Renal pelvis (tissue), 4 donors: ENCODE data around the gene MRPL14. TPM values are rescaled to one million over a fixed set of nuclear protein-coding genes. Genes with fewer than 3 reads are reported as not detected.
"Not testable (repeated sequence)": the region's sequence is repeated elsewhere in the genome, so short reads cannot be mapped to it uniquely, and the experiment has no call there.

Experiments
- DNase-seq: peaks from one replicate; pipeline ENCODE4 v3.0.0-alpha.2; 2013
- polyA plus RNA-seq, 3 donors: library from polyadenylated mRNA; unstranded; fragments of 120-200 nt; gene quantifications; one replicate each; pipeline ENCODE4 v1.2.1, GENCODE V29; 2013; ENCODE audit not compliant: insufficient read length in 3 of 3

Gene MRPL14
- polyA plus RNA-seq, 3 donors: 43.3 to 57.6 (median 54.9) TPM

DNA sequence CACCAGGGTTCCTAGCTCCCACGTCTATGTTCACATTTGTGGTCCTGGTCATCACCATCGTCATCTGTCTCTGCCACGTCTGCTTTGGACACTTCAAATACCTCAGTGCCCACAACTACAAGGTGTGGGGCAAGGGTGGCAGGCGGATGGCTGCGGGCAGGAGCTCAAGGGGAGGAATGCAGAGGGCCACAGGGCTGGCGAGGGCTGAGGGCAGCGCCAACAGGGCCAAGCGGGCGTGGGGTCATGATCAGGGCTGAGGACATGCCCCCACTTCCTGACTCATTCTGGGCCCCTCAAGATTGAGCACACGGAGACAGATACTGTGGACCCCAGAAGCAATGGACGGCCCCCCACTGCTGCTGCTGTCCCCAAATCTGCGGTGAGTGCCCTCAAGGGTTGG is 26.8 kb upstream of the MRPL14 start:
- no peak for DNase-seq

DNA sequence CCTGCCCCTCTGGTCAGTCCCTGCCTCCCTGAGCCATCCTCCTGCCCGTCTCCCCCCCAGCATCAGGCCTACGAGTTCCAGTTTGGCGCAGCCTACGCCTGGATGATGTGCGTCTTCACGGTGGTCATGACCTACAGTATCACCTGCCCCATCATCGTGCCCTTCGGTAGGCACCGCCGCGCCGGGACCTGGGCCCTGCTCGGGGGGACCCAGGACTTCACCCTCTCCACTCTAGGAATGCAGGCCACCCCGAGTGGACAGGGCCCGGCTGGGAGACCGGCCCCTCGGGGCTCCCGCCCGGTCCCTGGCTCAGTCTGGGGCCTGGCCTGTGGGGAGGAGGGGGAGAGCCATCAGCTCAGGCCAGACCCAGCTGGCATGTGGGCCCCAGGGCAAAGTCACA is 25.3 kb upstream of the MRPL14 start:
- DNase-seq: no peak

DNA sequence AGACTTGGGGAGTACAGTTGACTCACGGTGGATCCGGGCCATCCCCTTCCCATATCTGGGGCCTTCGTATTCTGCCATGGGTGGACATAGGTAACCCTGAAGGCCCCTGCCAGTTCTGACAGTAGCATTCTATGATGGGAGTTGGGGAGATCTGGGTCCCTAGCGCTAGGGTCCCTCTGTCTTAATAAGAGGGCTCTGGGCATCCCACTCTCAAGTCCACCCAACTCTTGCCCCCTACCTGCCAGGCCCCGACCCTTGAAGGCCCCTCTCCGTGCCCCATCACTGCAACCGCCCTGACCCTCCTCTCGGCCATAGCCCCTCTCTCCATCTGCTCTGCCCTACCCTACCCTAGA is 24.8 kb upstream of the MRPL14 start:
- no peak for DNase-seq

DNA sequence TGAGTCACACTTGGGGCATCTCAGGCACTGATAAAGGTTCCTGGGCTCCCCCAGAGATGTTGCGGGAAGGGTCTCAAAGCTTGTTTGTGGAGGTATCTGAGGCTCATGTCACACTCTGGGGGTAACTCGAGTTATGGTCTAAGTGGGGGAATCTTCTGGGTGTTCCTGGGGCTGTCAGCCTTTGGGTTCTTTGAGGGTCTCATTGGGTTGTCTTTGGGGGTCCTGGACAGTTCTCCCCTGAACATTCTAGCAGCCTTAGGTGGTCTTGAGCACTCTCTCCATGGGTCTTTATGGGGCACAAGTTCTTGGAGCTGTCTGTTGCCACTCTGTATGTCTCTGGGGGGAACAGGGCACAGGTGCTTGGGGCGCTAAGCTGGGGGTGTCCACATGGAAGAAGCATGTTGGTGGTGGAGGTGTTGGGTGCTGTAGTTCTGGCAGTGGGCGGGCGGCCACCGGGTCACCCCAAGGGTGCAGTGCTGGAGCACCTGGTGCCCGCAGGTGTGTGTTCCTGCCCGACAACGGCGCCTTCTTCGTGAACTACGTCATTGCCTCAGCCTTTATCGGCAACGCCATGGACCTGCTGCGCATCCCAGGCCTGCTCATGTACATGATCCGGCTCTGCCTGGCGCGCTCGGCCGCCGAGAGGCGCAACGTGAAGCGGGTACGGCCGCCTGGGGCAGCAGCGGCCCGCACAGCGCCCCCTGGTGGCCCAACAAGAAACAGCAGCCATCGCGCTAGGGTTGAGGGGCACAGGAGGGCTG is 24.3 kb upstream of the MRPL14 start:
- peak; percentile 41 for DNase-seq

DNA sequence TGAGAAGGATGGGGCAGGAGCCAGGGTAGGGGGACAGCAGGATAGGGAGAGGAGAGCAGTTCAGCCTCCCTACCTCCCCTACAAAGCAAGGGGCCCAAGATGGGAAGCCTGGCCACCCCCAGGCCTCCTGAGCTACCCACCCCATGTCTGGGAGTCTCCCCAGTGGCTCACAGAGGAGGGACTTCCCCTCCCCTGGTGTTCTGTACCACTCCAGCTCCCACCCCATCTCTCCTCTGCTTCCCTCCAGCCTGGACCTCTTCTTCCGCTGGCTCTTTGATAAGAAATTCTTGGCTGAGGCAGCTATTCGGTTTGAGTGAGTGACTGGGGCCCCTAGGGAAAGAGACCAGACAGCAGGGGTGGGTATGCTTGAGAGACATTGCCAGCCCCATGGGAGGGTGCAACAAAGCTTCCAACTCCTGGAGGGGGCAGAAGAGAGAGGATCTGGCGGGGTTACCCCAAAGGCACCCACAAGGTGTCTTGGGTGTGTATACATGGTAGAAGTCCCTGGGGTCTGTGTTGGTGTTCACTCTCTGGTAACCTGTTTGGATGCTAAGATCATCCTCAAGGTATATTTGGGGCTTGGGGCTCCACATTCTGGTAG is 23.2 kb upstream of the MRPL14 start:
- no peak for DNase-seq

DNA sequence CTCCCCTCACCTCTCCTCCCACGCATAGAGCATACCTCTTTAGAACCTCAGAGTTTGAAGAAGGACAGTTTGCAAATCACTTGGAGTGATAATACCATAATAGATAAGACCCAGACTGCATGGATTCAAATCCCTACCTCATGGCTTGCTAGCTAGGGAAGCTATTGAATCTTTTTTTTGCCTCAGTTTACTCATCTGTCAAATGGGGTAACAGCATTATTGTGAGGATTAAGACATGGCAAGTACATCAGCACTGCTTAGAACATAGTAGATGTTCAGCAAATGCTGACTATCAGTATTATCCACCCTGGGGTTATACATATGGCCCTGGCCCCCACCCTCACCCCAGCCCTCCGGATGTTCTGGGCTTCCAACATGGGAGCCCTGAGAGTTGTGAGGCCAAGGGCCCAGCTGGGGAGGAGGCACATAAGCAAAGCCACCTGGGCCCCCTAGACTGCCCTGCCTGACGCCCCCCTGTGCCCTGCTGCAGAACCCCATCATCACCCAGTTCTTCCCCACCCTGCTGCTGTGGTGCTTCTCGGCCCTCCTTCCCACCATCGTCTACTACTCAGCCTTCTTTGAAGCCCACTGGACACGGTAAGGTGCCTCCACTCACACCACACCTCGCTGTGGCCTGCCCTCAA is 22.2 kb upstream of the MRPL14 start:
- no peak for DNase-seq

DNA sequence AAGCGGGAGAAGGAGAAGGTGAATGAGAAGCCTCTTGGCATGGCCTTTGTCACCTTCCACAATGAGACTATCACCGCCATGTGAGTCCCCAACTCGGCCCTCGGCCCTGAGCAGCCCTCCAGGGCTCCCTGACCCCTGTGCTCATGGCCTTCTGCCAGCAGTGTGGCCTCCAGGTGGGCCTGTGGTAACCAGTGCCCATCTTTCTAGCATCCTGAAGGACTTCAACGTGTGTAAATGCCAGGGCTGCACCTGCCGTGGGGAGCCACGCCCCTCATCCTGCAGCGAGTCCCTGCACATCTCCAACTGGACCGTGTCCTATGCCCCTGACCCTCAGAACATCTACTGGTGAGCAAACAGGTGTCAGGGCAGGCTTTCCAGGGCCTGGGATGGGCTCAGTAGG is 21.1 kb upstream of the MRPL14 start:
- DNase-seq: no peak

DNA sequence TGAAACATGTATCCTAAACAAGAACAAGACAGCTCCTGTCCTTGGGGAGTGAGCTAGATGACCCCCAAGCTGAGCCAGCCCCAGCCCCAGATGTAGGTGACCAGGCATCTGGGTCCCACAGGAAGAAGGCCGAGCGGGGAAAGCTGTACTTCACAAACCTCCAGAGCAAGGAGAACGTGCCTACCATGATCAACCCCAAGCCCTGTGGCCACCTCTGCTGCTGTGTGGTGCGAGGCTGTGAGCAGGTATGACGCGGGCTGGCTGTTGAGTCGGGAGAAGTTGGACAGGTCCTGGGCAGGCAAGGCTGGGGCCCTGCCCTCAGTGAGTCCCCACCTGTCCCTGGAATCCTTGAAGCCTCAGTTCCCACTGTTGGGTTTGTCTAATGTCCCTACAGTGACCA is 20.0 kb upstream of the MRPL14 start:
- DNase-seq: no peak

DNA sequence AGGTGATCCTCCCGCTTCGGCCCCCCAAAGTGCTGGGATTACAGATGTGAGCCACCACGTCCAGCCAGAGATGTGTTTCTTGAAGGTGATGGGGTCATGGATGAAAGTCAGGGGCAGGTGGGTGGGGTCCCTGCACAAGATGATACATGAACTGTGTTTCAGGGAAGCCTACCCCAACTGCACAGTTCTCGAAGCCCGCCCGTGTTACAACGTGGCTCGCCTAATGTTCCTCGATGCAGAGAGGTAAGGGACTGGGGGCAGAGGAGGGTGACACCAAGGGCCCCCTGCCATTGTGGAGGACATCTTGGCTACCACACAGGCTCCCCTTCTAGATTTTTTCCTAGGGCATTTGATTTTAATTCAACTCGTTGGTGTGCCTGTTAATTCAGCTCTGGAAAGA is 19.4 kb upstream of the MRPL14 start:
- DNase-seq: no peak

DNA sequence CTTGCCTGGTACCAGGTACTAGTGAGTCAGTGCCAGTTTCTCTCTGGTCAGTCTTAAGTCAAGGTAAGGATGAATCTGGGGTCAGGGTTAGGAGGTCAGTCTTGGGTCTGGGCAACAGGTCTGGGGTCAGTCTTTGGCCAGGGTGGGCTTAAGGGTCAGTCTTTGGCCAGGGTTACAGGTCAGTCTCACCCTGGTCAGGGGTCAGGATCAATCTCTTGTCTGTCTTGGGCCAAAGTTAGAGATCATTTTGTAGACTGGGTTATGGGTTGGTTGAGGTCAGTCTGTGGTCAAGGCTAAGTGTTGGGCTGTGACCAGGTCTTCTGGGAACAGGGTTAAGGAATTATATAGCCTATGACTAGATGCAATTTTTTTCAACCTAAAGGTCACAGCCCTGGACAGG is 18.6 kb upstream of the MRPL14 start:
- DNase-seq: no peak

DNA sequence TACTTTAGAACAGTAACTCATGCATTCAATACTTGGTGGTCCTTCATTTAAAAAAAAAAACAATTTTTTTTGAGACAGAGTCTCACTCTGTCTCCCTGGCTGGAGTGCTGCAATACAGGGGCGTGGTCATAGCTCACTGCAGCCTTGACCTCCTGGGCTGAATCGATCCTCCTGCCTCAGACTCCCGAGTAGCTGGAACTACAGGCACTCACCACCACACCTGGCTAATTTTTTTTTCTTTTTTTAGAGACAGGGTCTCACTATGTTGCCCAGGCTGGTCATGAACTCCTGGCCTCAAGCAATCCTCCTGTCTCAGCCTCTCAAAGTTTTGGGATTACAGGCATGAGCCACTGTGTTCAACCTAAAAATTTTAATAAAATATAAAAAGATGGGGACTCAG is 17.3 kb upstream of the MRPL14 start:
- DNase-seq: not testable (repeated sequence)

DNA sequence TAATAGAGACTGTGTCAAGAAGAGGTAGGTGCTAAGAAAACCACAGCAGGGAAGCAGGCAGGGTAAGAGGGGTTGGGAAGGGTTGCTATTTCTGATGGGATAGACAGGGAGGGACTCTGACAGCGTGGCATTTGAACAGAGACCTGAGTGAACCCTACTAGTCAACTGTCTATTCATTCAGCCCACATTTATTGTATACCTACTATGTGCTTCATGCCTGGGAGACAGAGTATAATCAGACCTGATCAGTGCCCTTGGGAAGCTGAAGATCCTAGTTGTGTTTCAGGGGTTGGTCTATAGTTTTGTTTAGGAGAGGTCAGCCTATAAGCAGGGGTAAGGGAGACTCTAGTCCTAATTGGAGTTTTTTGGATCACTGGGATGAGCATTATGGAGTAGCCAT is 16.5 kb upstream of the MRPL14 start:
- DNase-seq: no peak

DNA sequence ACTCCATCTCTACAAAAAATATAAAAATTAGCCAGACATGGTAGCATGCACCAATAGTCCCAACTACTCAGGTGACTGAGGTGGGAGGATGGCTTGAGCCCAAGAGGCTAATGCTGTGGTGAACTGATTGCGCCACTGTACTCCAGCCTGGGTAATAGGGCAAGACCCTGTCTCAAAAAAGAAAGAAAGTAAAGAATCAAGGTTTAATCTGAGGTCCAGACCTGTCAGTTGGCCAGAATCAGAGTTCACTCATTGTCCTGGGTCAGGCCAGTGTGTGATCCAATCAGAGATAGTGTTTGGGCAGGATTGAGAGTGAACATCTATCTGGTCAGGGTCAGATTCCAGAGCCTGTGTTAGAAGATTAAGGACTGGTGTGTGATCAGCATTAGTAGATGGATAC is 15.6 kb upstream of the MRPL14 start:
- no peak for DNase-seq

DNA sequence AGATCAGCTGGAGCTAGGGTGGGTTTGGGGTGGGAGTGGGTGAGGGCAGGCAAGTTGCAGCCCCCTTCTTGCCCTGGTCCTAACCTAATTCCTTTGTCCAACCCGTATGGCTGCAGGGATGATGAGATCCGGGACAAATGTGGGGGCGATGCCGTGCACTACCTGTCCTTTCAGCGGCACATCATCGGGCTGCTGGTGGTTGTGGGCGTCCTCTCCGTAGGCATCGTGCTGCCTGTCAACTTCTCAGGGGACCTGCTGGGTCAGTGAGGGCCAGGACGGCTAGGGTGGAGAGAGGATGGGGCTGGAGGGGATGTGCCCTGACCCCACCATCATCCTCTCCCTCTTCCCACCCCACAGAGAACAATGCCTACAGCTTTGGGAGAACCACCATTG is 12.1 kb upstream of the MRPL14 start:
- DNase-seq: no peak

DNA sequence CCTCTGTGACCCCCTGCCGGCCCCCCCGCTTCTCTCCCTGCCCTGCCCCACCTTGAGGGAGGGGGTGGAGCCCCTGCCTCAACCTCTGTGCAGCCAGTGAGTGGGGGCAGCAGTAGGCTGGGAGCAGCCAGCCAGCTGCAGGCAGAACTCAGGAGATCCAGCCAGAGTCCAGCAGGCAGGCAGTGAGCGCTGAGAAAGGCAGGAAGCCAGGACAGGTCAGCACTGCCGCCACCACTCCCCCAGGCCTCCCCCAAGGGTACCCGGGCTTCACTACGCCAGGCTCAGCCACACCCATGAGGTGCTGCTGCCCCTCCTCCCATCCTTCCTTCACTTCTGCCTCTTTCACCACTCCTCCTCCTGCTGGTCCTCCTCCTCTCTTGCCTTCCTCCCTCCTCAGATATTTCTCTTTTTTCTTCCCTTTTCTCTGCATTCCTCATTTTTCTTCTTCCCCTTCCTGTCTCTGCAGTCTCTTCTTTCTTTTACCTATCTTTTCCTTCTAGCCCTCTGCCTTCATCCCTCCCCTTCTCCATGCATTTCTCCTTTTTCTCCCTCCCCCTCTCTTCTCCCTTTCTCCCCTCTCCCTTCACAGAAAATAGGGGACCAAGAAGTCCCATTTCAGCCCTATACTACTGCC is 11.6 kb upstream of the MRPL14 start:
- no peak for DNase-seq

DNA sequence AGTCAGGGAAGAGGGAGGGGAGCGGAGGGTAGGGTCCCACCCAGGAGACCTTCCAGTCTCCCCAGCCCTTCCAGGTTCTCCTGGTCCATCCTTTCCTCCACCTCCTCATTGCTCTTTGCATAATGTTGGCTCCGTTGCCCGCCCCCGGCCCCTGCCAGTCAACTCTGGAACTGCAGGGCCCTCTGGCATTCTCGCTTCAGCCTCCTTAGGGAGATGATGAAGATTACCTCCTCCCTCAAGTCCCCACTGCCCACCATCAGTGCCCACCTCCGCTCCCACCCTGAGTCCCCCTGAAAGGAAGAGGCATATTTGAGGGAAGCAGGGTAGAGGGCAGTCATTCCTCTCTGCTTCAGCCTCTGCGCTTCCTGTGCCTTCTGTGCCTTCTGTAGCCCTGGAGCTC is 8.6 kb upstream of the MRPL14 start:
- DNase-seq: no peak

DNA sequence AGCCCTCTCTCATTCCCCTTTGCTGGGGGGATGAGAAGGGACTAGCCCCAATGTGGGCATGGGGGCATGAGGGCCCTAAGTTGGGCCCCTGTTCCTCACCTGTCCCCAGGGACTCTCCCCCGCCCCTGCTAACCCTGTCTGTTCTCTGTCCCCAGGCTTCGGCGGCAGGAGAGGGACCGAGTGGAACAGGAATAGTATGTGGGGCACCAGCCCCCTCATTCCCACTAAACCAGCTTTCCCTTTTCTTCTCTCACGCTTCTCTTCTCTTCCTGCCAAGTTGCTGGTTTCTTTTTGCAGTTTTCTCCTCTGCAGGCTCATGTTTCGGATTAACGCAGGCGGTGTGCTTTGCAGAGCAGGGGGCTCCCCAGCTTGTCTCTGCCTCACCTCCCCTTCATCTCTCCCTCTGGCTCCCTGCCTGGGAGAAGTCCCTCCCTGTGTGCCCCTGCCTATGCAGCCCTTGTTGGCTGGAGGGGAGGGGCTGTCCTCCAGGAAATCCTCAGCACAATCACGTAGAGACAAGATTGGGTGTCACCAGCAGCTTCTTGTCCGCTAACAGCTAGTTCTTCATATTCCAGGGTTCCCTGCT is 8.0 kb upstream of the MRPL14 start:
- DNase-seq: peak; percentile 21

DNA sequence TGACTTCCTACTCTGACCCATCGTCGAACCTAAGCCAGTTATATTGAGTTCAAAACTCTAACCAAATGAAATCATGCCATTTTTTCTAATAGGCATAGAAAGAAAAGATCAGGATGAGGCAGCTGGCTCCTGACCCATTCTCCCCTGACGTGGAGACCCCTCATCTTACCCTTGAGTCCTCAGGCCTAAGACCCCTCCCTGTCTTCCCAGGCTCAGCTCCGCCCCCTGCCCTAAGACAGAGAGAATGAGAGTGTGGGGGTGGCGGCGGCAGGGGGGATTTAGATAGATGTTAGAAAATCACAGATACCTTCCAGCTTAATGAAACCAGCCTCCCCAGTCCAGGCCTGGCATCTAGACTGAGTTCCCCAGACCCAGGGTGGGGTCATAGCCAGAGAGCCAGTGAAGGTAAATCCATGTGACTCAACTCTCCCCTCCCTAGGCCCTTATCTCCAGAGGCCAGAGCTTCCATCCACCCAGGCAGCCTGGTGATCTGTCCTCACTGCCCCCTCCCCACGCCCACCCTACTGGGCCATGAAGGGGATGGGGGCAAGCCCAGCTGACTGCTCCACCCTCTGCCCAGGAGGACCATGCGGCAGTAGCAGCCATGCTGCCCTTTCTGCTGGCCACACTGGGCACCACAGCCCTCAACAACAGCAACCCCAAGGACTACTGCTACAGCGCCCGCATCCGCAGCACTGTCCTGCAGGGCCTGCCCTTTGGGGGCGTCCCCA is 6.9 kb upstream of the MRPL14 start:
- no peak for DNase-seq

DNA sequence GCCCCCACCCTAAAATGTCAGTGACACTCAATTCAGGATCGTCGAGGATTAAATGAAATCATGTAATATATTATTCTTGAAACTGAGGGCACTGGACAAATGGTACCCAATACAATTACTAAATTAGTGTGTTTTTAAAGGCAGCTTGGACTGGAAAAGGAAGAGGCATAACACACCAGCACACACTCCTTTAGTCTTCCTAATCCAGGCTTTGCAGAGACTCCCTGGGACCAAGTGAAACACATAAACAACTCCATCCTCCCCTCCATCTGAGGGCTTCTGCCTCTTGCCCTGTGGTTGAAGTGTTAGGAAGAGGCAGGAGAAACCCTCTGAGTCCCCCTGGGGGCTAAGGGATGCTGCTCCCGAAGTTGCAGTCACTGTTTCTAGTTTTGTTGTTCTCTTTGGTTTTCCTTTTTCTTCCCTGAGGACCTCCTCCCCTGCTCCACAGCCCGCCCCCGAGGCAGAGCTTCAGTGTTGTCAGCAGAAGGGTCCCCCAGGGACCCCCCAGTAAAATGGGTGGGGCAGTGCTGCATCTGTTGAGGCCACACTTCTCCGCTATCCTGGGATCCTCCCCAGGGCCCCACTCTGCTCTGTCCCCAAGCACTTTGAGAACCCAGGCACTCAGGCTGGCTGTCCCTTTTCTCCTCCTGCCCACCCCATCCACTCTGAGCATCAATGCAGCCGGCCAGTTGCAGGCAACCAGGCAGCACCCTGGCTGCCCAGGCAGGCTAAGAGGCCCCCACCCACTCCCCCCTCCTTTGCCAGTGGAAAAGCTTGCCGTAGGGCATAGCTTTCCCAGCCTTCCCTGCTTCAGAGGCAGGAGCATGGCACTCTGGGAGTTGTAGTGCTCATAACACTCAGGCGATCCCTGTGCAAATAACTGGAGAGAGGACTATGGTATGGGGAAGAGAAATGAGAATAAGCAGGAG is 6.0 kb upstream of the MRPL14 start:
- no peak for DNase-seq

DNA sequence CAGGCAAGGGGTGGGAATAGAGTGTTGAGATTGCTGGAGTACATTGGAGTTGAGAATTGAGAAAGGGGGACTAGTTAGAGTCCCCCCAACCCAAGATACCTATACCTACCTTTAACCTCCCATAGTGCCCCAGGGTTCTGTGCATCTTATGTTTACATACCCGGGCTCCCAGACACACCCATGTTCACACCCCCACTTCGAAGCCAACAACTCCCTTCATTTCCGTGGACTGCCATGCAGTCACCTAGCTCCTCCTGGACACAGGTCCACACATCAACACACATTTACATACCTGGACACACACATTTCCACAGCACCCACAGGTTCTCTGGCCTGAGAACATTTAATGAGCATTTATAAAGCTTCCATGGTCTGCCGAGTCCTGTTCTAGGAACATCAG is 5.2 kb upstream of the MRPL14 start:
- no peak for DNase-seq

DNA sequence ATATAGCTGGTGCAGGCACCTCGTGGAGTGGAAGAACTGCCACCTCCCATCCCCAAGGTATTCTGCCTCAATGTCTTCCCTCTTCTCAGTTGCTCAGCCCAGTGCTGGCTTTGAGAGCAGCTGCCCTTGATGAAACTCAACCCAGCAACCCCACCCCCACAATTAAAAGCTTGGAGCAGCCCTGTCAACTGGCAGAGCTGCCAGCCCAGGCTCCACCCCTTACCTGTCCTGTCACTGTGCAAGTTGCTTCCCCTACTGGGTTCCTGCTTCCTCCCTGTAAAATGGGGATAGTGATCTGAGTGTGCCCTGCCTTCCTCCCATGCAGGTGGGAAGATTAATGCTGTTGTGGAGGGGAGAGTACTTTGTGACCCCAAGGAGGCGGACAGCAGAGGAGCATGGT is 4.6 kb upstream of the MRPL14 start:
- no peak for DNase-seq
